Left forelimb (tissue), 1 donor: ENCODE results near the gene CENATAC.
"Not testable (repeated sequence)": the region's sequence is repeated elsewhere in the genome, so short reads cannot be mapped to it uniquely, and the experiment has no call there.

Experiments used
- DNase-seq: peaks from one replicate; pipeline ENCODE4 v3.0.0-alpha.2; 2018; ENCODE audit warnings: low spot score

CENATAC gene

GRCh38 chr11:118996926-118997626 is 862 bp upstream of the CENATAC start:
- no peak for DNase-seq

GRCh38 chr11:118998388-118998717 is 415 bp downstream of the CENATAC start:
- DNase-seq = no peak

- no peak for DNase-seq
These were observed 884 bp downstream of the CENATAC start for GRCh38 chr11:118998822-118999221.

GRCh38 chr11:119000906-119001305 is 3.0 kb downstream of the CENATAC start:
- DNase-seq = no peak

- DNase-seq = no peak
These were observed 8.7 kb downstream of the CENATAC start for GRCh38 chr11:119006656-119007055.

GRCh38 chr11:119011476-119012053 is 13.6 kb downstream of the CENATAC start:
- DNase-seq = no peak

- DNase-seq = no peak
These were observed 14.8 kb downstream of the CENATAC start for GRCh38 chr11:119012629-119013170.

GRCh38 chr11:119014209-119014924 is 16.4 kb downstream of the CENATAC start:
- DNase-seq = no peak

GRCh38 chr11:119015054-119015611 is 17.2 kb downstream of the CENATAC start:
- no peak for DNase-seq

- no peak for DNase-seq
These were observed 18.5 kb downstream of the CENATAC start for GRCh38 chr11:119016216-119017009.

GRCh38 chr11:119017377-119017776 is 19.4 kb downstream of the CENATAC start:
- not testable (repeated sequence) for DNase-seq

- peak; percentile 97 for DNase-seq
These were observed 20.4 kb downstream of the CENATAC start, which contains the start of the genes RPS25 and TRAPPC4 for GRCh38 chr11:119018074-119018938. RPS25 (minus strand) TSS chr11:119018343; CDS start chr11:119018284, 59 bp downstream. TRAPPC4 (plus strand) TSS chr11:119018766; CDS start chr11:119018796, 30 bp downstream.

GRCh38 chr11:119019996-119020395 is 22.1 kb downstream of the CENATAC start:
- no peak for DNase-seq

GRCh38 chr11:119021631-119022030 is 23.7 kb downstream of the CENATAC start:
- no peak for DNase-seq

- no peak for DNase-seq
These were observed 25.8 kb downstream of the CENATAC start for GRCh38 chr11:119023741-119024140.

GRCh38 chr11:119024430-119025098 is 26.6 kb downstream of the CENATAC start:
- DNase-seq = no peak

GRCh38 chr11:119025099-119025473 is 27.1 kb downstream of the CENATAC start:
- no peak for DNase-seq

GRCh38 chr11:119025541-119025940 is 27.6 kb downstream of the CENATAC start:
- no peak for DNase-seq

GRCh38 chr11:119025978-119026766 is 28.2 kb downstream of the CENATAC start:
- no peak for DNase-seq
